SK-N-SH (cell line): Measurements from ENCODE around the gene GRAMD1B. TPM values are rescaled to one million over a fixed set of nuclear protein-coding genes. Genes with fewer than 3 reads are reported as not detected.

Experiments used
- CTCF ChIA-PET: fragments of 300-600, 350-600 bp; formaldehyde crosslinking; extraction: SDS; loops from one replicate; lab custom pipeline; 2021; lab: Yijun Ruan, JAX
- POLR2A ChIA-PET: fragments of 350-600 bp; sonication (Branson Sonifier 250); formaldehyde crosslinking; extraction: SDS; loops from one replicate; lab custom pipeline; 2020; ENCODE audit warnings: antibody characterized with exemption, inconsistent platforms; lab: Yijun Ruan, JAX
- DNase-seq: peaks from one replicate; pipeline ENCODE4 v3.0.0; 2012
- H2AFZ ChIP-seq: fragments of 200-600 bp; sonication (generic); 2 replicates; pipeline ENCODE4 v1.8.1; 2016; ENCODE audit warnings: antibody characterized with exemption, mild to moderate bottlenecking, low read depth
- H3F3A ChIP-seq: fragments of 200-600 bp; sonication (generic); replicated peaks from 2 replicates; pipeline ENCODE3; 2016; ENCODE audit warnings: antibody characterized with exemption, mild to moderate bottlenecking; ENCODE audit not compliant: insufficient read depth
- H3K27ac ChIP-seq, 2 experiments: fragments of 200-500 bp in 1 of 2; fragments of 200-600 bp in 1 of 2; sonication (Bioruptor generic) in 1 of 2; sonication (generic), shearing (Covaris generic) in 1 of 2; 2 replicates each; pipeline versions ENCODE4 v1.5.1 to v1.6.1; 2014 to 2016; ENCODE audit warnings: low read depth in 2 of 2, inconsistent platforms in 1 of 2, low read length in 1 of 2, mild to moderate bottlenecking in 1 of 2, mixed read lengths in 1 of 2
- H3K27me3 ChIP-seq: fragments of 200-600 bp; sonication (generic), shearing (Covaris generic); 2 replicates; pipeline ENCODE4 v1.6.1; 2016; ENCODE audit warnings: mixed run types; ENCODE audit not compliant: insufficient read depth
- H3K36me3 ChIP-seq, 2 experiments: fragments of 200-500 bp in 1 of 2; fragments of 200-600 bp in 1 of 2; sonication (Bioruptor generic) in 1 of 2; sonication (generic) in 1 of 2; replicated peaks in 1 of 2; 2 replicates each; pipeline versions ENCODE3 to v1.5.1; 2014 to 2016; ENCODE audit warnings: low read length in 1 of 2, mild to moderate bottlenecking in 1 of 2; ENCODE audit not compliant: insufficient read depth in 2 of 2, control insufficient read depth in 1 of 2
- H3K4me1 ChIP-seq, 2 experiments: fragments of 200-500 bp in 1 of 2; fragments of 200-600 bp in 1 of 2; sonication (Bioruptor generic) in 1 of 2; sonication (generic), shearing (Covaris generic) in 1 of 2; 2 replicates each; pipeline versions ENCODE4 v1.5.1 to v1.6.1; 2014 to 2016; ENCODE audit warnings: low read depth in 1 of 2, low read length in 1 of 2, mixed run types in 1 of 2; ENCODE audit not compliant: insufficient read depth in 2 of 2, control insufficient read depth in 1 of 2
- H3K4me2 ChIP-seq: fragments of 200-600 bp; sonication (generic), shearing (Covaris generic); 2 replicates; pipeline ENCODE4 v1.6.1; 2017; ENCODE audit warnings: mixed run types
- H3K4me3 ChIP-seq, 2 experiments: fragments of 200-500 bp in 1 of 2; fragments of 200-600 bp in 1 of 2; sonication (Bioruptor generic) in 1 of 2; sonication (generic), shearing (Covaris generic) in 1 of 2; 2 replicates each; pipeline versions ENCODE4 v1.5.1 to v1.8.1; 2014 to 2016; ENCODE audit warnings: low read depth in 2 of 2, inconsistent platforms in 1 of 2, low read length in 1 of 2, mild to moderate bottlenecking in 1 of 2, mixed read lengths in 1 of 2, moderate library complexity in 1 of 2
- H3K79me2 ChIP-seq: fragments of 200-600 bp; sonication (generic); 2 replicates; pipeline ENCODE4 v1.8.1; 2017; ENCODE audit warnings: mild to moderate bottlenecking; ENCODE audit not compliant: insufficient read depth
- H3K9ac ChIP-seq: fragments of 200-600 bp; sonication (generic); 2 replicates; pipeline ENCODE4 v1.6.1; 2017; ENCODE audit warnings: mixed run types
- H3K9me2 ChIP-seq: fragments of 200-600 bp; sonication (generic); 2 replicates; pipeline ENCODE4 v1.6.1; 2017; ENCODE audit warnings: mixed run types
- H3K9me3 ChIP-seq: fragments of 200-600 bp; sonication (generic); 2 replicates; pipeline ENCODE4 v1.6.1; 2017; ENCODE audit warnings: mixed run types, mild to moderate bottlenecking, moderate library complexity
- H4K20me1 ChIP-seq: fragments of 200-600 bp; sonication (generic); 2 replicates; pipeline ENCODE4 v1.6.1; 2017; ENCODE audit warnings: mild to moderate bottlenecking, mixed run types; ENCODE audit not compliant: insufficient read depth
- CTCF ChIP-seq: fragments of 200-600 bp; sonication (generic); IDR thresholded peaks from 2 replicates; pipeline ENCODE4 v1.6.1; 2017; ENCODE audit warnings: antibody characterized with exemption, mild to moderate bottlenecking, moderate library complexity
- GABPA ChIP-seq: IDR thresholded peaks from 2 replicates; pipeline ENCODE4 v1.4.0; 2012; ENCODE audit warnings: low read depth, mild to moderate bottlenecking
- NFIC ChIP-seq: IDR thresholded peaks from 2 replicates; pipeline ENCODE4 v1.4.0; 2012; ENCODE audit warnings: borderline replicate concordance
- NRF1 ChIP-seq: IDR thresholded peaks from 2 replicates; pipeline ENCODE4 v1.6.1; 2012; ENCODE audit warnings: low read depth, mild to moderate bottlenecking, low read length
- RAD21 ChIP-seq: IDR thresholded peaks from 2 replicates; pipeline ENCODE4 v1.6.1; 2012; ENCODE audit warnings: mild to moderate bottlenecking, low read length
- RCOR1 ChIP-seq: fragments of 150-350 bp; IDR thresholded peaks from 2 replicates; pipeline ENCODE4 v1.6.1; 2017; ENCODE audit warnings: antibody characterized with exemption, low read length
- RFX5 ChIP-seq: IDR thresholded peaks from 2 replicates; pipeline ENCODE4 v1.6.1; 2012; ENCODE audit warnings: mild to moderate bottlenecking, improper control_type of control experiment, low read length
- RXRA ChIP-seq: IDR thresholded peaks from 2 replicates; pipeline ENCODE4 v1.4.0; 2012; ENCODE audit warnings: low read depth, mild to moderate bottlenecking, borderline replicate concordance
- SIN3A ChIP-seq: IDR thresholded peaks from 2 replicates; pipeline ENCODE4 v1.6.1; 2012; ENCODE audit warnings: low read depth, mild to moderate bottlenecking, low read length, moderate library complexity, borderline replicate concordance
- TEAD4 ChIP-seq: IDR thresholded peaks from 2 replicates; pipeline ENCODE4 v1.4.0; 2012; ENCODE audit warnings: mild to moderate bottlenecking, borderline replicate concordance; ENCODE audit not compliant: insufficient read depth
- USF1 ChIP-seq: IDR thresholded peaks from 2 replicates; pipeline ENCODE4 v1.4.0; 2012; ENCODE audit warnings: low read depth, borderline replicate concordance
- WGBS: methylation state at CpG from one replicate; pipeline ENCODE4 v1.1.6; 2017; ENCODE audit warnings: low lambda C conversion rate; 5-methylcytosine and 5-hydroxymethylcytosine counted together
- polyA plus RNA-seq, 3 experiments: library from polyadenylated mRNA; depleted of rRNA; stranded (reverse); fragments of >200 nt; gene quantifications; 2 replicates each; pipeline ENCODE4 v1.2.3, GENCODE V29; 2012

The GRAMD1B gene
- polyA plus RNA-seq, 1 of the 3 experiments (the other 2 are of a cell fraction): 14.5 TPM

- H3K4me2 ChIP-seq: no peak overlapping the region
- ChIA-PET POLR2A (no interaction called here), CTCF (interaction anchor here (0.8 to 4.0 kb wide), 2 partner anchors 12 to 157 kb away, joined by 3 to 25 read pairs; no protein-coding TSS in a partner anchor)
- DNase-seq: no peak
- H3K27me3 ChIP-seq: no peaks in the 10 kb centered on the region
- WGBS: 67% methylated on average over 4 of the region's 4 CpGs
- no peaks in the 10 kb centered on the region for H3K79me2 ChIP-seq
- no peaks in the 10 kb centered on the region for H4K20me1 ChIP-seq
- TF ChIP-seq RAD21 (no peak), TEAD4 (no peak), USF1 (no peak), RCOR1 (no peak), RFX5 (no peak), GABPA (no peak), NFIC (no peak), NRF1 (no peak)
- no peaks in the 10 kb centered on the region for H3K9me3 ChIP-seq
- H3F3A ChIP-seq: no peaks in the 10 kb centered on the region
- no peak overlapping the region for H3K27ac ChIP-seq
- no peaks in the 10 kb centered on the region for H3K36me3 ChIP-seq
- H3K4me1 ChIP-seq: no peaks in the 10 kb centered on the region
- H3K4me3 ChIP-seq: no peak overlapping the region
- H3K9ac ChIP-seq: no peak overlapping the region
- no peak overlapping the region for H2AFZ ChIP-seq
- H3K9me2 ChIP-seq: no peaks in the 10 kb centered on the region
These were observed 11.5 kb upstream of the GRAMD1B start for GRCh38 chr11:123418351-123419114.

- no peaks in the 10 kb centered on the region for H4K20me1 ChIP-seq
- no peaks in the 10 kb centered on the region for H3K27me3 ChIP-seq
- ChIA-PET POLR2A (no interaction called here), CTCF (no interaction called here)
- no peaks in the 10 kb centered on the region for H3K36me3 ChIP-seq
- H3K79me2 ChIP-seq: no peaks in the 10 kb centered on the region
- no peaks in the 10 kb centered on the region for H3F3A ChIP-seq
- no peaks in the 10 kb centered on the region for H3K9me3 ChIP-seq
- H3K4me1 ChIP-seq: no peaks in the 10 kb centered on the region
- no peak overlapping the region for H3K27ac ChIP-seq
- H2AFZ ChIP-seq: no peak overlapping the region
- 87% methylated on average over 4 of the region's 4 CpGs for WGBS
- no peaks in the 10 kb centered on the region for H3K9me2 ChIP-seq
- no peak overlapping the region for H3K9ac ChIP-seq
- no peak overlapping the region for H3K4me2 ChIP-seq
- no peak overlapping the region for H3K4me3 ChIP-seq
- TF ChIP-seq CTCF (no peak), RXRA (no peak), SIN3A (no peak), GABPA (no peak), RAD21 (no peak), NFIC (no peak)
- no peak for DNase-seq
These were observed 10.2 kb upstream of the GRAMD1B start for GRCh38 chr11:123419731-123420452.
